ENCODE data around the gene NDUFB5.
A peak's percentile ranks its signal among the peaks of the same experiment; 100 is the strongest.
"Not testable (repeated sequence)": the region's sequence is repeated elsewhere in the genome, so short reads cannot be mapped to it uniquely, and the experiment has no call there.

NDUFB5 gene

DNA sequence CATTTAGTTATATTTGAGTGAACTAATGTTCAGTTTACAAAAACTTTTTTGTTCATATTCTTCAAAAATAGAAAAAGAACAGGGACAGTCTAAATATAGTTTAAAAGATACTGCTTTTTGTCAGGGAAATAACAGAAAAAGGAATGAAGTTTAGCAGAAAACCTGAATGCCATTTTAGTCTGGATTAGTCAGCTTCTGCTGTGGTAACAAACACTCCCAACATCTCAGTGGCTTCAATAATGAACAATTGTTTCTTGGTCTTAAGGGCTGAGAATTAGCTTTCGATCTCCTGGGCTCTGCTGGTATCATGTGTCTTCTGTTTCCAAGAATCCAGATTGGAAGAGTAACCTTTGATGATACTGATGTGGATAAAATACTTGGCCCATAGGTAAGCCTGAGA, 35.9 kb downstream of the NDUFB5 start:
- DNase-seq: no peak

GRCh38 chr3:179642871-179643270, 38.3 kb downstream of the NDUFB5 start:
- no peak for DNase-seq

DNA sequence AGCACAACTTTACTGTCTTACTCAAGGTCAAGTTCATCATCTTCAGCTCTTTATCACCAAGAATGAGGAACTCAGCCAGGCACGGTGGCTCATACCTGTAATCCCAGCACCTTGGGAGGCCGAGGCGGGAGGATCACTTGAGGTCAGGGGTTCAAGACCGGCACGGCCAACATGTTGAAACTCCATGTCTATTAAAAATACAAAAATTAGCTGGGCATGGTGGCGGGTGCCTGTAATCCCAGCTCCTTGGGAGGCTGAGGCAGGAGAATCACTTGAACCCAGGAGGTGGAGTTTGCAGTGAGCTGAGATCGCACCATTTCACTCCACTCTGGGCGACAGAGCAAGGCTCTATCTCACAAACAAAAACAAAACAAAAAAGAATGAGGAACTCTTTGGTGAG, 39.2 kb downstream of the NDUFB5 start:
- not testable (repeated sequence) for DNase-seq

GRCh38 chr3:179646177-179646576, 41.6 kb downstream of the NDUFB5 start:
- DNase-seq: no peak

DNA sequence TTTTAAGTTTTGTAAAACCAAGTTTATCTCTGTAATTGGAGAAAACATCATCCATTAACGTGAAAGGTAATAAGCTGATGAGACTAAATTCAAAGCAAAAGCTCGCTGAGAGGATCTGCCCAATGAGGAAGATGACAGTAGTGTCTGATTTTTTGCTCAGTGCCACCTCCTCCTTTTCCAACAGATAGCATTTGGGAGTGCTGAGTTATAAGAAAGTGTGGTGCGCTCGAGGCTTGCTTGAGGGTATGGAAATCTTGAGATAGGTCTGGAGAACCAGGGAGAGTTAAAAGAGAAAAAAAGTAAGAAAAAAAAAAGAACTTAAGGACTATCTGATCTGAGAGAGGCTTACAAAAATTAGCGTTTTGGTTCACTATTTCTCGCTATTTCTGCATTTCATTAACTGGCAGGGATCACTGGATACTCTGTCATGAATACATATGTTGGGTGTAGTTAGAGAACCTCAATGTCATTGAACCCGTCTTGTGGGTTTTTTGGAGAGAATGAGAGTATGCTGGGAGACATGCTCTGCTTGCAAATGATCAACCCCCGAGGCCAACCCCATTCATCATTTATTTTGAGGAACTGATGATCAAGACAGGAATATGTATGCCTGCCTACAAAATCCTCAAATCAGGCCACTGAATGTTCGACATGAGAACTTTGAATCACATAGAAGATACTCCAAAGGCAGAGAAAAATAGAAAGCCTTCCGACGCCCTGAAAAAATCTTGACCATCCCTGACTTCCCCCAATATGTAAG, 47.3 kb downstream of the NDUFB5 start:
- no peak for DNase-seq

GRCh38 chr3:179652447-179653095, 48.0 kb downstream of the NDUFB5 start, which contains the start of gene USP13:
Gene USP13 (plus strand): TSS chr3:179653040. CDS start chr3:179653226, 186 bp downstream.
- peak; percentile 94 to 95 for DNase-seq

GRCh38 chr3:179653096-179653797, 48.7 kb downstream of the NDUFB5 start:
- DNase-seq: peak; percentile 87 to 90

DNA sequence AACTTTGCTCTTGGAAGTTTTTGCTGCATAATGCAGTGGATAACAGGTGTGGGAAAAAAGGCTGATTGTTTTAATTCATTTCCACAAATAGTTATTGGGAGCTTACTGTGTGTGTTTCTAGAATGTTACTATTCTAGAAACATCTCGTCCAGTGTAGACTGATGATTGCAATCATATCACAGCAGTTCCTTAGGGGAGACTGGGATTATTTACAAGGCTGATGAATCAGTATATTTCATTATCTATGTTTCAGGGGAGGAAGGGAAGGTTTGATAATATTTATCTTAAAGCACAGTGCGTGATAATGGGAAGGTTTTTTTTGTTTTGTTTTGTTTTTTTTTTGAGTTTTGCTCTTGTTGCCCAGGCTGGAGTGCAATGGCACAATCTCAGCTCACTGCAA, 50.6 kb downstream of the NDUFB5 start:
- DNase-seq: no peak

- DNase-seq: no peak
Observed at GRCh38 chr3:179658606-179659005, 54.0 kb downstream of the NDUFB5 start.

GRCh38 chr3:179660872-179661271, 56.3 kb downstream of the NDUFB5 start:
- DNase-seq: no peak

DNA sequence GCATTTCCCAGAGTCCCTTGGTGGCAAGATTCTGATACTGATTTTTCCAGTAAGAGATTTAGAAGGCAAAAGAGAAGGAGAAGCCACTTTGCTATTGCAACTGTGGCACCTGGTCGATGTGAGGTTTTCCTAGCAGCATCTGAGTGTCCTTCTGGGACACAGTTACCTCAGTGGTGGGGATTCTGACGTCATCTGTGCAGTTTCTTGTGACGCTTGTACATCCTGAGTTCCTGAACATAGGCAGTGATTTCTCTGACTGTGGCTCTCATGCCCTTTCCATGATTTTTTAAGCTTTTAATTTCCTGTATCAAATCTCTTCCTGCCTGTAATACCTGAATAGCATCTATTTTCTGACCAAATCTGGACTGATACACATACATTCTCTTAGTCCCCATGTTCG, 57.2 kb downstream of the NDUFB5 start:
- DNase-seq: no peak

GRCh38 chr3:179663093-179663492, 58.5 kb downstream of the NDUFB5 start:
- peak in 1 of 2 experiments; percentile 30 for DNase-seq

DNA sequence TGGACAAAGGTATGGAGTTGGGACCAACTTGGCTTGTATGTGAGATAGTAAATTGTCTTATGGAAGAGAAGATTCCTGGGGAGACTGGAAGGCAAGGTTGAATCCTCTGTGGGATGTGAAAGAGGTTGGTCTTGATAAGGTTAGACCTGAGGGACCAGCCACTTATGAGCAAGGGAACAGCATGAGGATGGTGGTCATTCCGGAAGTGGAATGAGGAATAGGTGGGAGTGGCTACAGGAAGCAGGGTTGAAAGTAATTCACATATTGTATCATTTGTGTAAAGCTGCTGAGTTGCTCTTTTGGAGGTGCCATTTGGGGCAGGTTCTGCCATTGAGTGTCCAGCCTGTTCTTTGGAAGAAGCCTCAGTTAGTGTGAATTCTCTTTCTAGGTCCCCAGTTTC, 61.4 kb downstream of the NDUFB5 start:
- no peak for DNase-seq

DNA sequence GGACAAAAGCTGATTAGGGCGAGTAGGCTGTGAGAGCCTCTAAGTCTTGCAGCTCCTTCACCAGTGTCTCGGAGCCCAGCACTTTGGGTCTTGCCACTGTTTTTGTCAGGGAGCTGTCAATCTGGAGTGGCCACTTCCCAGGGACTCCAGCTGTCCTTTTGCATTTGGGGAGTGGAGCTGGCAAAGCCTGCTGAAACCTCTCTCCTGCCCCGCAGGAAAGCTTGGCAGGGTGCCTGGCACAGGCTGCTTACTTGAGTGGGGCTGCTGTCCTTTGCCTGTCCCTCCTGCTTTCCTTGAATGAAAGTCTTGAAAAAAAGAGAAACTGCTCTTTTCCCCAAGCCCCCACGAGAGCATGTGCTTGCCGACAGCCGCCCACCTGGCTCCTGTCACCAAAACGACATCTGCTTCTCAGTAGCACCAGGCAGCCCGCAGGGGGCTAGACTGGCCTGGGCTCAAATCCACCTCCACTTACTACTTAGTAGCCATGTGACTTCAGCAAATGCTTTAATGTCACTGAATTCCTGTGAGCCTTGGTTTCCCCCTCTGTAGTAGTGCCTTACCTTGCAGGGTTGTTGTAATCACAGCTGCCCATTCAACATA, 61.9 kb downstream of the NDUFB5 start:
- peak; percentile 68 to 86 for DNase-seq

DNA sequence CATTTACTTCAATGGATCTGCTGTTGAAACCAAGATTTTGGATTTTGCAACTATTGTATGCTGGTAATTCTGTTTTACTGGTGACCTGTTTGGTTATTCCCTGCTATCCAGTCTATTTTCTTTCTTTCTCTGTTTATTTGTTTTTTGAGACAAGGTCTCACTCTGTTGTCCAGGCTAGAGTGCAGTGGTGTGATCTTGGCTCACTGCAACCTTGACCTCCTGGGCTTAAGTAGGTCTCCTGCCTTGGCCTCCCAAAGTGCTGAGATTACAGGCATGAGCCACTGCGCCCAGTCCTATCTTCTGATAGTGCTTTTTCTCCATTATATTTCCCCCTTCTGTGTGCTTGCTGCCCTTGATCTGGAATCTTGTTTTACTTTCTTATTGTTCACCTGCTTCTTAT, 63.8 kb downstream of the NDUFB5 start:
- no peak for DNase-seq

DNA sequence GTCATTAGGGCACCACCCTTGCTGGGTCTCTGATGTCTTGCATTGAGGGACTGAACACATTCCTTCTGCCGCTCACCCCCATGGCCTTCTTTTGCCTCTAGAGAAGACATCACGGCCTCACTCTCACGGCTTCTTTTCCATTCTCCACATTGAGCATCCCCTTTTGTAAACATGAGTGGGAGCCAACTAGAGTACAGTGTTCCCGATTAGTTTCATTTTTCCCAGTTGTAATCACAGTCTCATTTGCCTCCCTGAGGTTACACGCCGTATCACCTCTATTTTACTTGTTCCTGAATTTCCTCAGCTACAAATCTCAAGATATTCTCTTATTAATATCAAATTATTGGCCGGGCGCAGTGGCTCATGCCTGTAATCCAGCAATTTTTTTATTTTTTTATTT, 65.7 kb downstream of the NDUFB5 start:
- no peak for DNase-seq

GRCh38 chr3:179671309-179671708, 66.7 kb downstream of the NDUFB5 start:
- DNase-seq: no peak

- DNase-seq: peak in 1 of 2 experiments; percentile 30
Observed at GRCh38 chr3:179671747-179672242, 67.2 kb downstream of the NDUFB5 start.

GRCh38 chr3:179672918-179673317, 68.3 kb downstream of the NDUFB5 start:
- DNase-seq: no peak

DNA sequence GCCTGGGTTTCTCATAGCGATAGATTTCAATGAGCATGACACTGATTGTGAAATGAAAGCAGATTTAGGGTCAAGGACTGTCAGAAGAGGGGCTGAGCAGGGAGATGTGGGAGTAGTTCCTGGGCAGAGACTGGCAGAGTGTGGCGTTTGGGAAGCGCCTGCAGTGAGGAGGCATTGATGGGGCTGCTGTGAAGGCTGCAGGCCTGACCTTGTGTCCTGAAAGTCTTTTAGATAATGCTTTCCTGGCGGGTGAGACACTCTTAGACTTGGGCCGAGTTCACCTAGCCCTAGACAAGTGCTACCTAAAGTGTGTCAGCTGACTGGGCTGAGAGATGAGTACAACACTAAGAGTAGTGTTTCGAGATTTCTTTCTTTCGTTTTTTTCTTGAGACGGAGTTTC, 68.9 kb downstream of the NDUFB5 start:
- no peak for DNase-seq

- no peak for DNase-seq
Observed at GRCh38 chr3:179676081-179676480, 71.5 kb downstream of the NDUFB5 start.

Data from NCI-H2081 (cell line).